NCI-H128 (cell line): ENCODE results near the gene IFITM1.
"Not testable (repeated sequence)": the region's sequence is repeated elsewhere in the genome, so short reads cannot be mapped to it uniquely, and the experiment has no call there.

Experiments used
- DNase-seq: peaks from one replicate; lab custom pipeline; 2025; ENCODE audit not compliant: unreplicated experiment; lab: John Stamatoyannopoulos, UW

Gene IFITM1

DNA sequence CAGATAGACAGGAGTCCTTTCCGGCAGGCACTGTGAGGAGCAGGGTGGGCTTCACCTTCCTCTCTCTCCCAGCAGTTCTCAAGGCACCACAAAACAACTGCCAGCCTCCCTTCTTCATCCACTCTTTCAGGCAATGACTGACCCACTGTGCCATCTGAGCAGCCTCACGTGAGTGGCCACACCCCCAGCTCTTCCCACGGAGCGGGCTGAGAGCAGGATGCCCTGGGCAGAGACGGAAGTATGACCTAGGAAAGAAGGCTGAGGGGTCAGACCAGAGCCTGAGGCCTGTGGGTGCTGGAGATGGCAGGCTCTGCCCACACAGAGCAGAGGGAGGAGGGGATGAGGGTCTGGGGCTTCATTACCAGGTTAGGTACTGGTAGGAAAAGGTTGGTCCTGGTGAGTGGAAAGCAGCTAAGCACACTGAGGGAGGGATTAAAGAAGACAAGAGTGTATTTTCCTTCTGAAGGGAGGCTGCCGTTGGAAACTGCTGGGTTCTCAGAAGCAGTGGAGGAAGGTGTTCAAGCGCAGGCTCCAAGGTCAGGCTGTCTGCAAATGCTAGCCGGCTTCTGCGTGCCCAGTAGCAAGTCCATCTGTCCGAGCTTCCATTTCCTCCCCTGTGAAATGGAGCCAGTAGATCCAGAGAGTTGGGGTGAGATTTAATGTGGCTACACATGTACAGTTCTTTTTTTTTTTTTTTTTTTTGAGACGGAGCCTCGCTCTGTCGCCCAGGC lies 31.0 kb upstream of the IFITM1 start:
- no peak for DNase-seq

DNA sequence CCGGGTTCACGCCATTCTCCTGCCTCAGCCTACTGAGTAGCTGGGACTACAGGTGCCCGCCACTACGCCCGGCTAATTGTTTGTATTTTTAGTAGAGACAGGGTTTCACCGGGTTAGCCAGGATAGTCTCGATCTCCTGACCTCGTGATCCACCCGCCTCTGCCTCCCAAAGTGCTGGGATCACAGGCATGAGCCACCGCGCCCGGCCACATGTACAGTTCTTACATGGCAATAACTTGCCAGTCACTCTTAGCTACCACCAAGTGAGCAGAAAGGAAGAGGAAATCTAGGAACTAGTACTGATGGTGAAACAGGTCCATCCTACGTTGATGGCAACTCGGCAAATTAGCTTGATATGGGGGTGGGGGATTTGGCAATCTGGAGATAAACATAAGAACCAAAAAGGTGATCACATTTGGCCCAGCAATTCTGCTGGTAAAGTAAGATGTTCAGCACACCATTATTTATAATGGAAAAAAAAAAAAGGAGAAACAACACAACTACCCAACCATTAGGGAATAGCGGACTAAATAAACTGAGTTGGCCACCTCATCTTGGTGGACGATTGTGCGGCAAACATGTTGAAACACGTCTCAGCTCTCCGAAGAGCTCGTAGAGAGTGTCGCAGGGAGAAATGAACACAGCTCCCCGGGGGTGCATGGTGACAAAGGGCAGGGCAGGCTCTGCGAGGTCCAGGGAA lies 30.3 kb upstream of the IFITM1 start:
- no peak for DNase-seq

DNA sequence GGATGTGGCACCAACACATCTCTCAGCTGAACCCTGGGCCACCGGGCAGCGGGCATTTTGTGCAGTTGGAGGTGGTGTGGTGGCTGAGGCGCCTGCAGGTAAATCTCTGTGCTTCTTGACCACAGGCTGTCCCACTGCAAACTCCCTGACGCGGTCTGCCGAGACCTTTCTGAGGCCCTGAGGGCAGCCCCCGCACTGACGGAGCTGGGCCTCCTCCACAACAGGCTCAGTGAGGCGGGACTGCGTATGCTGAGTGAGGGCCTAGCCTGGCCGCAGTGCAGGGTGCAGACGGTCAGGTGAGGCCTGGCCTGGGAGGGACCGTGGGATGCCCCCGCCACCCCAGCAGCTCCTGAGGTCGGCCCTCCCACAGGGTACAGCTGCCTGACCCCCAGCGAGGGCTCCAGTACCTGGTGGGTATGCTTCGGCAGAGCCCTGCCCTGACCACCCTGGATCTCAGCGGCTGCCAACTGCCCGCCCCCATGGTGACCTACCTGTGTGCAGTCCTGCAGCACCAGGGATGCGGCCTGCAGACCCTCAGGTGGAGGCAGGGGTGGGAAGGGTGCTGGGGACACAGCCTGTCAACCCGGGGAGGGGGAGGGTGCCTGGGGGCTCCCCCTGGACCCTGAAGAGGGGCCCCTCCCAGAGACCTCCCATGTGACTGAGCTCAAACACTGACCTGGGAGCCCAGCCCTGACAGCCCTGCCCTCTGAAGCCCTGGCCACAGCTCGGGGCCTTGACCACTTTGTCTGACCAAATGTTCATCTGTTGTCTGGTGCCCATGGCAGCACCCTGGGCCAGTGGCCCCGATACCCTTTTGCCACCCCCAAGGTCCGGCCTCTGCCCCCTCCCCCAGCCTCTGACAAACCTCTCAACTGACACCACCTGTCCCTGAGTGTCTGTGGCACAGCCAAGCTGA lies 29.5 kb upstream of the IFITM1 start:
- DNase-seq: no peak

DNA sequence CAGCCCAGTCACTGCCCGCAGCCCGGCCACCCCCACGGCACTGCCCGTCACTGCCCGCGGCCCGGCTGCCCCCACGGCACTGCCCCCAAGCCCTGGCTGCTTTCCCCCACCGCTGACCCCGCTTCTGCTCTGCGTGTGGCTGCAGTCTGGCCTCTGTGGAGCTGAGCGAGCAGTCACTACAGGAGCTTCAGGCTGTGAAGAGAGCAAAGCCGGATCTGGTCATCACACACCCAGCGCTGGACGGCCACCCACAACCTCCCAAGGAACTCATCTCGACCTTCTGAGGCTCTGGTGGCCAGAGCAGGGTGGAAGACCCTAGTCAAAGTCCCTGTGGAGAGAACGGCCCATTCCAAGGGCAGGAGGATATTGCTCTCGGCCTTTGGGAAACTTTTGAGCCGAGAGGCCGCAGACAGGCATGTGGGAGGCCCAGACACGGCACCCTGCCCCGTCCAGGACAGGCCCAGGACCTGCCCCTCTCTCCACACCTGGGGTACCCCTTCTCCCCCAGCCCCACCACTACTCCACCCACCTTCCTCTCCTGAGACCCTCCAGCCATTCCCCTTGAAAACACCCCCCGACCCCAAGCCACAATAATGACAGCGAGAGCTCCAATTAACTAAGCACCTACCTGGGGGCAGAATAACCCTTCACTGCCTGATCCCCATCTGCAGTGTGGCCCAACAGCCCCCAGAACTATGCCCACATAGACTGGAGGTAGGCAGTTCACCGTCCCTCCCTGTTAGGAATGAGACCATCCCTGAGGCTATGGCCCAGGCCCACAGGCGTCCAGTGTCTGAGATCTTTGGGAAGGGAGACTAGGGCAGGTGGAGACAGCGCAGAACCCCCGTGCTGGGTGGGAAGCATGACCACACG lies 28.6 kb upstream of the IFITM1 start:
- no peak for DNase-seq

DNA sequence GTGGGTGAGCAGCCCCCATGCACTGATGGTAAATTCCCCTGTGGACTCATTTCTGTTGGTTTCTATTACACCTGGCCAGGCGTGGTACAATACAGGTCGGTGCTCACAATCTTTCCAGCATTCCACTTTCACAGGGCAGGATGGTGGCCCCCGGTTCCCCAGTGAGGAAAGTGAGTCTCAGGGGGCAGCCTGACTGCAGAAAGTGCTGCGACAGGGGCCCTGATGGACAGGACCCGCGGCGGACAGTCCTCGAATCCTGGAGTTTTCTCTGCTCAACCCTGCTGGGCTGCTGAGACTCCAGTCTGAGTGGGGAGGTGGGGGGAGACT lies 28.0 kb upstream of the IFITM1 start:
- DNase-seq: no peak

DNA sequence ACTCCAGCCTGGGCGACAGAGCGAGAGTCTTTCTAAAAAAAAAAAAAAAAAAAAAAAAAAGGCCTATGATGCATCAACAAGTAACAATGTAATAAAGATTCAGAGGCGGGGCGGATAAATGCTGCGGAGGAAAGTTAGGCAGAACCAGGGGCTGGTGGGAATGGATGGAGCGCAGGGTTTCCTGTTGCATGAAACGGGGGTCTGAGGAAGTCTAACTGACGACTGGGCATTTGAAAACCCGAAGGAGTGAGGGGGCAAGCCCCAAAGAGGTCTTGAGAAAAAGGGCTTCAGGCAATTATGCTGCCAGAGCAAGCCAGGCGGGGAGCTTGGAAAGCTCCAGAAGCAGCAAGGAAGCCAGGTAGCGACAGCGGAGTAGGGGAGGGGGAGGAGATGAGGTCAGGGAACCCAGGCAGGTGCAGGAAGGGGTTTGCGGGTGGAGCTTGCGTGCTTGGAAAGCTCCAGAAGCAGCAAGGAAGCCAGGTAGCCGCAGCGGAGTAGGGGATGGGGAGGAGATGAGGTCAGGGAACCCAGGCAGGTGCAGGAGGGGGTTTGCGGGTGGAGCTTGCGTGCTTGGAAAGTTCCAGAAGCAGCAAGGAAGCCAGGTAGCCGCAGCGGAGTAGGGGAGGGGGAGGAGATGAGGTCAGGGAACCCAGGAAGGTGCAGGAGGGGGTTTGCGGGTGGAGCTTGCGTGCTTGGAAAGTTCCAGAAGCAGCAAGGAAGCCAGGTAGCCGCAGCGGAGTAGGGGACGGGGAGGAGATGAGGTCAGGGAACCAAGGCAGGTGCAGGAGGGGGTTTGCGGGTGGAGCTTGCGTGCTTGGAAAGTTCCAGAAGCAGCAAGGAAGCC lies 26.6 kb upstream of the IFITM1 start:
- DNase-seq: not testable (repeated sequence)

DNA sequence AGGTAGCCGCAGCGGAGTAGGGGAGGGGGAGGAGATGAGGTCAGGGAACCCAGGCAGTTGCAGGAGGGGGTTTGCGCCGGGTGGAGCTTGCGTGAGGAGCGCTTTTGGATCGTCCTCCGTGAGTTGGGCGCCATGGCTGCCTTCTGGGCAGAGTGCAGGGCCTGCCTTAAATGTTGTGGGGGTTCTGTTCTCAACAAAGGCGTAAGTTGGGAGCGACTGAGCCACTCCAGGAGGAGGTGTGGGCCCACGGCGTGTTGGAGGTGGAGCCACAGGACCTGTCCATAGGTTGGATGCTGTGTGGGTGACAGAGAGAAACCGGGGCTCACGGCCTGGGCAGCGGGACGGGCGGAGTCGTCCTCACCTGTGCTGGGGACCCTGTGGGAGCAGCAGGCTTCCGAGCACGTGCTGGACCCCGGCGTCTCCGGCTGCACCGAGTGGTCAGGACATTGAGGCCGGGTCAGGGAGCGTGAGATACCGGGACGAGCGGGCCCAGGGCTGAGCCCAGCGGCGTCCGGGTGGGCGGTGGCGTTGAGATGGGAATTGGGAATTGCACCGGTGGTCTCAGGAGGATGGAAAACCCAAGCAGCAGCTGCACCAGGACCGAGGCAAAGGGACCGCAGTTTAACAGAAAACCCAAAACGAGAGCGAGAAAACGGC lies 25.9 kb upstream of the IFITM1 start:
- no peak for DNase-seq

DNA sequence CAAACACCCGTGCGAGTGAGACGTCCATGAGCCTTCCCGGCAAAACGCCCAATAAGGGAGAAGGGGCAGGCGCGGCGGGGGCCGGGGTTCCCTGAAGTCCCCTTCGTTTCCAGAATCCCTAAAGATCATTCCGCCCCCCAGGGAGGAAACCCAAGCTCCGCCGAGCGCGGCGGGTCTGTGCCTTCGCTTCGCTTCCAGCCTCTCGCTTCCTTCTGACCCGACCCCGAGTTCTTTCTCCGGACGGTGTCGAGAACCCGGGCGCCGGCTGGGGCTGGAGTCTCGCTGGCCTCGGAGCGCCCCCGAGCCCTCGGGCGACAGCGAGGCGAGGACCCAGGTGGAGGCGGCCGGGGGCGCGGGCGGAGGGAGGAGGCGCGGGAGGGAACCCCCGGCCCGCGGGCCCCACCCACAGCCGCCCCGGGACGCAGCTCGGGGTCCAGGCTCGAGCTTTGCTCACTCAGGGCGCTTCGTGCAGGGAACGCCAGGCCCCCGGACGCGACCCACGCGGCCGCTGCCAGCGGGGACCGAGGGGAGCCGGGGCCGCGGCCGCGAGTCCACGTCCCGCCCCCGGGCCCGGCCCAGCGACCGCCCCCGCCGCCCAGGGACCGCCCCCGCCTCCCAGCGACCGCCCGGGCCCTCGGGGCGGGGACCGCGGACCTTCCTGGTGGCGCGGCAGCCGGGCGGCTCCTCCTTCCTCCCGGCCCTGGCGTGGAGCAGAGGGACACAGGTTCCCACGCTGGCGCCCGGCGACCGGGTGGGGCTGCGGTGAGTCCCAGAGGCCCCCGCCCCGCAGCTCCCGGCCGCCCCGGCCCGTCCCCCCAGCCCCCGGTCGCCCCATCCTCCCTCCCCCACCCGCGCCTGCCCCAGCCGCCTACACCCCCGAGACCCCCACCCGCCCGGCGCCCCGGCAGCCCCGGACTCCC lies 25.1 kb upstream of the IFITM1 start, which contains the start of gene PGGHG:
Gene PGGHG (plus strand): TSS at position 649 of the 920 bp plus-strand sequence. CDS start 691 bp downstream, outside the sequence.
- no peak for DNase-seq

DNA sequence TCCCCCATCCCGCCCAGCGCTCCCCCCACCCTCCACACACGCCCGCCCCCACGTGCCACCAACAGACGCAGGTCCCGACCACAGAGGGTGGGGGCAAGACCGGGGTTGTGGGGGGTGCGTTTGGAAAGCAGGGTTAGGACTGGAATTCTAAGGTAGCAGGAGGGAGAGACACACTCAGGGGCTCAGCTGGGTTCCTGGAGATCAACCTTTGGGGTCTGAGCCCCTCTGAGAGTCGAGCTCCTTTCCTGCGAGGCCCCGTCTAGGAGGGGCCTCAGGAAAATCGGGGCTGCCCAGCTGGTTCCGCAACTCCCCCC lies 24.5 kb upstream of the IFITM1 start:
- no peak for DNase-seq

DNA sequence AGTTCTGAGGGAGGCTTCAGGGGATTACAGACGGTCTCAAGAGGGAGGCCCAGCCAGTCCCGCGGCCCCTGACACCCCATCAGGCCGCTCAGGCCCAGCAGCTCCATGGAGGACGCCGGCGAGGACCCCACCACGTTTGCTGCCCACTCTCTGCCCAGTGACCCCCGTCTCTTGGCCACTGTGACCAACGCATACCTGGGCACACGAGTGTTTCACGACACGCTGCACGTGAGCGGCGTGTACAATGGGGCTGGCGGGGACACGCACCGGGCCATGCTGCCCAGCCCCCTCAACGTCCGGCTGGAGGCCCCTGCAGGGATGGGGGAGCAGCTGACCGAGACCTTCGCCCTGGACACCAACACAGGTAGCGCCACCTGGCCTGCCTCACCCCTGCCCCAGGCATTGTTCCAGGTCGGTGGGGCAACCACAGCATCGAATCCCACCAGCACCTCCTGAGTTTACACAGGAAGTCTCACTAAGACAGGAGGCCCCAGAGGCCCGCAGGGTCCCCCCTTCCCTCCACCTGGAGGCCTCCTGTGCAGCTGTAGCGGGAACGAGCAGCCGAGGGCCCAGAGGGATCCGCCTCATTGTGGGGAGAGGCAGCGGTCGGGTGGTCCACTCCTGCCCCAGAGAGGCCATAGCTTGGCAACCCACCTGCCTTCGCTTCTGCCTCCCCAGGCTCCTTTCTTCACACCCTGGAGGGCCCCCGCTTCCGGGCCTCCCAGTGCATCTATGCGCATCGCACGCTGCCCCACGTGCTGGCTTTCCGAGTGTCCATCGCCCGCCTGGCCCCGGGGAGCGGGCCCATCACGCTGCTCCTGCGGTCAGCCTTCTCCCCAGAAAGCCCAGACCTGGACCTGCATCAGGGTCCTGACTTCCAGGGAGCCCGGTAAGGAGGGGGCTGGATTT lies 23.9 kb upstream of the IFITM1 start:
- DNase-seq: no peak

DNA sequence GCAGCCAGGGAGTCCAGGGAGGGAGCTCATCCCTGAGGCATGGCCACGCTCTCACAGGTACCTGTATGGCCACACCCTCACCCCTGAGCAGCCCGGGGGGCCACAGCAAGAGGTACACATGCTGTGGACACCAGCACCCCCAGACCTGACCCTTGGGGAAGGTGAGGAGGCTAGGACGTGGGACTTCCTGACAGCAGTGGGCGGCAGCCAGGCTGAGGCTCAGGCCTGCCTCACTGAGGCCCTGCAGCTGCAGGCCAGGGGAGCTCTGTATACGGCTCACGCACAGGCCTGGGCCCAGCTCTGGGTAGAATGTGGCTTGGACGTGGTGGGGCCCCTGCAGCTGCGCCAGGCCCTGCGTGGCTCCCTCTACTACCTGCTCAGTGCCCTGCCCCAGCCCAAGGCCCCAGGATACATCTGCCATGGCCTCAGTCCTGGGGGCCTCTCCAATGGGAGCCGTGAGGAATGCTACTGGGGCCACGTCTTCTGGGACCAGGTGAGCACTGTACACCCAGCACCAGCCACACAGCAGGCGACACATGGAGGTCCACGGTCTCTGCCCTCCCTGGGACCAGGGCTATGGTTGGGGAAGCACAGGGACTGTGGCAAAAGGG lies 23.1 kb upstream of the IFITM1 start:
- no peak for DNase-seq

DNA sequence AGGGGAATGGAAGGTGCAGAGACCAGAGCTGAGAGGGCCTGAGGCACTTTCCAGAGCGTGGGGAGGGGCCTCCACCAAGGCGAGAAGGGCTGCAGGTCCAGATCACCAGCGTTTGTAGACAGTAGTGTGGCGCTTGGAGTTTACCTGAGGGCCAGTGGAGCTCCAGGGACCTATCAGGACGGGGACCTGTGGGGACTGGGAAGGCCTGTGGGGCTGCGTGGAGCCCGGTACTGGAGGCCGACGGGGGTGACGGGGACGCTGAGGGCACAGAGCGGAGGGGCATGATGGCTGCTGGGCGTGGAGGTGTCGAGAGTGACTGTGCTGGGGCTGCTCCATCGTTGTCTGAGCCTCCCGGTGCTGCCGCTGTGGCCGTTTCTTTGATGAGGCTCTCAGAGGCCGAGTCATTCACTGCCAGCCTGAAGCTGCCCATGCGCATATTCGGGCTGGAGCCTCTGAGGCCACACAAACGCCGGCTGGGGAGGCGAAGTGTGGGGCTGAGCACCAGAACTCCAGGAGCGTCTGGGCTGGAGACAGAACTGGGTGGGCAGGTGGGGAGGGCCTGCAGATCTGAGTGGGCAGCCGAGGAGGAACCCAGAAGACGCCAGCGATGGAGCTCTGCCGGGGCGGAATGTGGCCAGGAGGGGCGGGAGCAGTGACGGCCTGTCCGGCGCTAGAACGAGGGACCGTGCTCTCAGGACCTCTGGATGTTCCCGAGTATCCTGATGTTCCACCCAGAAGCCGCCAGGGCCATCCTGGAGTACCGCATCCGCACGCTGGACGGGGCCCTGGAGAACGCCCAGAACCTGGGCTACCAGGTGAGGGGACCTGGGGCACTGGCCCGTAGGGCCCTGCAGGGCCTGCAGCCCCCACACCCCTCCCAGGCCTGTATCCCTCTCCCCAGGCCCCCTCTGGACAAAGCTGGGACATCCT lies 22.3 kb upstream of the IFITM1 start:
- DNase-seq: no peak

DNA sequence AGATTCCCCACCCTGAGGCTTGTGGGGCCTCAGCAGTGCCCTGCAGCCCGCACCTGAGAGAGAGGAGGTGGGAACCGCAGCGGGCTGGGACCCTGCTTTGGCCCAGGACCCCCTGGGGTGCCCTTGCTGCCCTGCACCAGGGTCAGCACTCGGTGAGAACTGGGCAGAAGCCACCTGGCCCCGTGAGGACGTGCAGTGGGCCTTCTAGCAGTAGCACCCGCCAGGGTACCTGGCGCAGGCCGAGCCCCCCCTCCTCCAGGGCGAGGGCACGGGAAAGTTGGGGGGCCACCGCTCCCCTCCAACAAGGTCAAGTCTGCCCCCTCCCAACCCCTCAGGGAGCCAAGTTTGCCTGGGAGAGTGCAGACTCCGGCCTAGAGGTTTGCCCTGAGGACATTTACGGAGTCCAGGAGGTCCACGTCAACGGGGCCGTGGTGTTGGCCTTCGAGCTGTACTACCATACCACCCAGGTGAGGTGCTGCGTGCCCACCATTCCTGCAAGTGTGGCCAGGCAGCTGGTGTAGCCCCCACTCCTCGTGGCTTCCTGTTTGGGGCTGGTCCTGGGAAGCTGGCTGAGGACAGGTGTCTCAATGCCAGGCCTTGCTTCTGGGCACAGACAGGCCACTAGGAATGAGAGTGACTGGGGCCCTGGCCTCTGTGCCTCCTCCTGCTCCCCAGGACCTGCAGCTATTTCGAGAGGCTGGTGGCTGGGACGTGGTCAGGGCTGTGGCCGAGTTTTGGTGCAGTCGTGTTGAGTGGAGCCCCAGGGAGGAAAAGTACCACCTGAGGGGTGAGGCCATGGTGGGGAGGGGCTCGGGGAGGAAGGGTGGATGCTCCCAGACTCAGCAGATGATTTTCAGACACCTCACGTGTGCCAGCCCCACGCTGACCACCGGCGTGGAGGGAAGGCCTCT lies 21.4 kb upstream of the IFITM1 start:
- no peak for DNase-seq

DNA sequence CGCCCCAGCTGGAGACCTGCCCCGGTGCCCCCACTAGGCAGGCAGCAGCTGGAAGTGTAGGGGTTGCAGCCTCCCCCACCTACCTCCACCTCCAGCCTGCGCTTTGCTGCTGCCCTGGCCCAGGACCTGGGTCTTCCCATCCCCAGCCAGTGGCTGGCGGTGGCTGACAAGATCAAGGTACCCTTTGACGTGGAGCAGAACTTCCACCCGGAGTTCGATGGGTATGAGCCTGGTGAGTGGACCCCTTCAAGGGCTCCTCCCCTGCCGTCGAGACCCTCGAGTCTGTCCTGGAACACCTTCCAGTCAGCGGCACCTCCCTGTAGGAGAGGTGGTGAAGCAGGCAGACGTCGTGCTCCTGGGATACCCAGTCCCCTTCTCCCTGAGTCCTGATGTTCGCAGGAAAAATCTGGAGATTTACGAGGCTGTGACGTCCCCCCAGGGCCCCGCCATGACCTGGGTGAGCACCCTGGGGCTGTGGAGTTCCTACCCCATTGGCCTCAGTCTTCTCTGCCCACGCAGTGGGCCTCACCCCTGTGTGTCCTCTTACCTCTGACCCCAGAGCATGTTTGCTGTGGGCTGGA lies 20.5 kb upstream of the IFITM1 start:
- no peak for DNase-seq
